Measurements from ENCODE around the gene KCNQ1.

DNA sequence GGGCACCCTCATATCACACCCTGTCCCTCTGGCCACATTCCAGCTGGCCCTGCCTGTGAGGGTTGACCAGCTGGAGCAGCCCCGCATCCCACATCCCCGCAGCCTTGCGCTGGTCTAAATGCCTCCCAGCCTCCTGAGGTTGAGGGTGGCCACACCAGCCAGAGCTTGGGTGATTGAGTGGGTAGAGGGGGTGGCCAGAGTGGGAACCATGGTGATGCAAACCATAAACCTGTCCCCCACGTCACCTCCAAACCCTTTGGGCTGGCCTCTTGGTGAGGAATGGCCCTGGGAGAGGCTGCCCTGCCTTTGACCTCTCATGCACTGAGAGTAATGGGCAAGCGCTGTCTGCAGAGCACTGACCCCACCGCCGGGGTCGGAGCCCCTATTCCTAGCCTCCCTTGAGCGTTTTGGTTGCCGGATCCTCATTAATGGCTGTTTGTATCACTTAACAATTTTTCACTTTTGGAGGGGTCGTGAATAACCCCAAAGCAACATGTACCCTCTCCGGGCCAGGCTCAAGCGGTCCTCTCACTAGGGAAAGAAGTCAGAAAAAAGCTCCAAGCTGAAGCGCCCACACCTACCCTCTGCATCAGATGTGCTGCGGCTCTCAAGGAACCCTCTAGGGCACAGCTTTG lies 271.0 kb downstream of the KCNQ1 start:
- TF ChIP-seq JUND (IDR thresholded peaks at IDR 0.05) (no peak), CHD2 (IDR thresholded peaks at IDR 0.05; ENCODE audit: low read length, partially characterized antibody) (no peak), GABPA (IDR thresholded peaks at IDR 0.05; ENCODE audit: low read depth) (no peak), EZH2phosphoT487 (IDR thresholded peaks at IDR 0.05; ENCODE audit: borderline replicate concordance, low read depth) (no peak), POLR2AphosphoS5 (IDR thresholded peaks at IDR 0.05; ENCODE audit: low read depth, low read length) (no peak), TAF1 (IDR thresholded peaks at IDR 0.05; ENCODE audit: borderline replicate concordance, low read depth, low read length) (no peak)
- TF ChIP-seq, protein P1, sequence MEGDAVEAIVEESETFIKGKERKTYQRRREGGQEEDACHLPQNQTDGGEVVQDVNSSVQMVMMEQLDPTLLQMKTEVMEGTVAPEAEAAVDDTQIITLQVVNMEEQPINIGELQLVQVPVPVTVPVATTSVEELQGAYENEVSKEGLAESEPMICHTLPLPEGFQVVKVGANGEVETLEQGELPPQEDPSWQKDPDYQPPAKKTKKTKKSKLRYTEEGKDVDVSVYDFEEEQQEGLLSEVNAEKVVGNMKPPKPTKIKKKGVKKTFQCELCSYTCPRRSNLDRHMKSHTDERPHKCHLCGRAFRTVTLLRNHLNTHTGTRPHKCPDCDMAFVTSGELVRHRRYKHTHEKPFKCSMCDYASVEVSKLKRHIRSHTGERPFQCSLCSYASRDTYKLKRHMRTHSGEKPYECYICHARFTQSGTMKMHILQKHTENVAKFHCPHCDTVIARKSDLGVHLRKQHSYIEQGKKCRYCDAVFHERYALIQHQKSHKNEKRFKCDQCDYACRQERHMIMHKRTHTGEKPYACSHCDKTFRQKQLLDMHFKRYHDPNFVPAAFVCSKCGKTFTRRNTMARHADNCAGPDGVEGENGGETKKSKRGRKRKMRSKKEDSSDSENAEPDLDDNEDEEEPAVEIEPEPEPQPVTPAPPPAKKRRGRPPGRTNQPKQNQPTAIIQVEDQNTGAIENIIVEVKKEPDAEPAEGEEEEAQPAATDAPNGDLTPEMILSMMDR (IDR thresholded peaks at IDR 0.05): no peak
- TF ChIP-seq, protein P2, sequence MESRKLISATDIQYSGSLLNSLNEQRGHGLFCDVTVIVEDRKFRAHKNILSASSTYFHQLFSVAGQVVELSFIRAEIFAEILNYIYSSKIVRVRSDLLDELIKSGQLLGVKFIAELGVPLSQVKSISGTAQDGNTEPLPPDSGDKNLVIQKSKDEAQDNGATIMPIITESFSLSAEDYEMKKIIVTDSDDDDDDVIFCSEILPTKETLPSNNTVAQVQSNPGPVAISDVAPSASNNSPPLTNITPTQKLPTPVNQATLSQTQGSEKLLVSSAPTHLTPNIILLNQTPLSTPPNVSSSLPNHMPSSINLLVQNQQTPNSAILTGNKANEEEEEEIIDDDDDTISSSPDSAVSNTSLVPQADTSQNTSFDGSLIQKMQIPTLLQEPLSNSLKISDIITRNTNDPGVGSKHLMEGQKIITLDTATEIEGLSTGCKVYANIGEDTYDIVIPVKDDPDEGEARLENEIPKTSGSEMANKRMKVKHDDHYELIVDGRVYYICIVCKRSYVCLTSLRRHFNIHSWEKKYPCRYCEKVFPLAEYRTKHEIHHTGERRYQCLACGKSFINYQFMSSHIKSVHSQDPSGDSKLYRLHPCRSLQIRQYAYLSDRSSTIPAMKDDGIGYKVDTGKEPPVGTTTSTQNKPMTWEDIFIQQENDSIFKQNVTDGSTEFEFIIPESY (IDR thresholded peaks at IDR 0.05; ENCODE audit: borderline replicate concordance, low read depth): no peak
- TF ChIP-seq, protein P3, sequence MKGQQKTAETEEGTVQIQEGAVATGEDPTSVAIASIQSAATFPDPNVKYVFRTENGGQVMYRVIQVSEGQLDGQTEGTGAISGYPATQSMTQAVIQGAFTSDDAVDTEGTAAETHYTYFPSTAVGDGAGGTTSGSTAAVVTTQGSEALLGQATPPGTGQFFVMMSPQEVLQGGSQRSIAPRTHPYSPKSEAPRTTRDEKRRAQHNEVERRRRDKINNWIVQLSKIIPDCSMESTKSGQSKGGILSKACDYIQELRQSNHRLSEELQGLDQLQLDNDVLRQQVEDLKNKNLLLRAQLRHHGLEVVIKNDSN (IDR thresholded peaks at IDR 0.05; ENCODE audit: borderline replicate concordance, low read depth): no peak

Measured in SK-N-SH (cell line).